Middle frontal gyrus (tissue), 1 donor: Measurements from ENCODE around the gene LCN2.

ENCODE experiments used
- DNase-seq: peaks from one replicate; pipeline ENCODE4 v3.0.0-alpha.2; 2015; ENCODE audit warnings: low spot score; ENCODE audit errors: extremely low spot score

Gene LCN2

DNA sequence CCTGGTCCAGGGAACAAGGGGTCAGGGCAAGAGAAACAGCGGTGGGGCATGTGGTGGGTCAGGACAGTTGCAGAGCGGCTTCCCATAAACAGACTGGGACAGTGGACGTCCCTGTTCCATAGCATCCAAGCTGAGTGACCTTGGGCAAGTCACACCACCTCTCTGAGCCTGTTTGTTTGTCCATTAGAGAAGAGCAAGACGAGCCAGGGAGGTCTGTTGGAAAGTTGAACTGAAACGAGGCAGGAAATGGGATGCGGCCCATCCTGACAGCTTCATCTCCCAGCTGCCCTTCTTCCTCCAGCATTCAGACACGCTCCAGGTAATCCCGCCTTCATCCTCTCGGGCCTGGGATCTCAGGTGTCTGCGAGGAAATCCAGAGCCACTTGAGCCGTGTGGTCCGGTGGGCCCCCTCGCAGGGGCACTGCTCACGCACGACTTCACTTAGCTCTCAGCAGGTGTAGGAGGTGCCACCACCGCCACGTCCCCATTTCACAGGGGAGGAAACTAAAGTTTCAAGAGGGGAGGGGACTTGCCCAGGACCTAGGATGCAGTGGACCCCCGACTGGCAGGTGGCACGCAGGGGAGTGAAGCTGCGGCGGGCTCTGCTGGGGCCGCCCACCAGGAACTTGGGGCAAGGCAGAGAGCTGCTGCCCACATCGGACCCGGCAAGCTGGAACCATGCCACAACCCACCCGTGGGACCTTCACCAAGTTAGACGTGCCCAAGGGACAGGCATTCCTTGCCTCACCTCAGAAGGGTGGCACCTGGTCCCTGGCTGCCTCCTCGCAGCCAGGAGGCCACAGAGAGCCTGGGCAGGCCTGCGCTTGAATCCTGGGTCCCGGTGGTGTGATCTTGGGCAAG, 34.7 kb upstream of the LCN2 start:
- DNase-seq = no peak

DNA sequence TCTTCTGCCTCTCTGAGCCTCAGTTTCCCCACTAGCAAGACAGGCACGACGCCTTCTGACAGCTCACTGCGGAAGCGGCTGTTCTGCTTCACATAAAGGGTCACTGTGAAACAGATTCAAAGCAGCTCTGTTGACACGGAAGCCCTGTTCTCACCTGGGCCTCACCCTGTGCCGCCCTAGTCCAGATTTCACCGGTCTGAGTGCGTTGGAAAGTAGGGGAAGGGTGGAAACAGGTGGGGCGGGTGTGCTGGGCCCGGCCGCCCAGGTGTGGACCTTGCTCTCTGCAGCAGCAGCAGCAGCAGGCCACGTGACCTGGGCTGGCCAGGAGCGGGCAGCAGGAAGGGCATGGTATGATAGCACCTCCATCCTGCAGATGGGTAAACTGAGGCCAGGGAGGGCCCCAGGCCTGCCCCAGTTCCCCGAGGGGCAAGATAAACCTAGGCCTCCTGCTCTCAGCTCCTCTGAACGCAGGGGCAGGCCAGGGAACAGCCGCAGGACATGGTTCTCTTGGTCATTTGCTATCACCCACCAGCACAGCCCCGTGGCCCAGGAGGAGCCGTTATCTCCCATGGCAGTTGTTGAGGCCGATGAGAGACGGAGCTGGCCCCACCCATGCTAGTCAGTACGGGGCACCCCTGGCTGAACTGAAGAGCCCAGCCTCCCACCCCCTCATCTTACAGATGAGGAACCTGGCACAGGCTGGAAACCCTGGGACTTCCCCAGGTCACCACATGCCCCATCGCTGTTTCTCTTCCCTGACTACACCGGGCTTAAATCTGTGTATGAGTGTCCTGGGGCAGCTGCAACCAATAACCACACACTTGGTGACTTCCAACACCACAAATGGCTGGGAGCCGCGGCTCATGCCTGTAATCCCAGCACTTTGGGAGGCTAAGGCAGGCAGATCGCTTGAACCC, 33.8 kb upstream of the LCN2 start:
- no peak for DNase-seq

- DNase-seq = no peak
Observed at GRCh38 chr9:128116104-128117083, 32.9 kb upstream of the LCN2 start.

- peak; percentile 92 for DNase-seq
Observed at GRCh38 chr9:128117613-128118471, 31.4 kb upstream of the LCN2 start.

DNA sequence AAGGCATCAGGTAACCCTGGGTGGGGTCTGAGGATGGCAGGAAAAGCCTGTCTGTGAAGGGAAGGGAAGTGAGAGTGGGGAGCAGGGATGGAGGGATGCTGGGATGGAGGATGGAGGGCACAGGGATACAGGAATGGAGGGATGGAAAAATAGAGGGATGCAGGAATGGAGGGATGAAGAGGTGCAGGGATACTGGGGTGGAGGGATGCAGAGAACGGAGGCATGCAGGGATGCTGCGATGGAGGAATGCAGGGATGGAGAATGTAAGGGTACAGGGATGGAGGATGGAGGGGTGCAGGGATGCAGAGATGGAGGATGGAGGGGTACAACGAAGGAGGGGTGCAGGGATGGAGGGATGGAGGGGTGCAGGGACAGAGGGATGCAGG, 30.8 kb upstream of the LCN2 start:
- no peak for DNase-seq

- no peak for DNase-seq
Observed at GRCh38 chr9:128118971-128119665, 30.1 kb upstream of the LCN2 start.

- no peak for DNase-seq
Observed at GRCh38 chr9:128120061-128120740, 29.1 kb upstream of the LCN2 start.

GRCh38 chr9:128120741-128121465, 28.4 kb upstream of the LCN2 start:
- no peak for DNase-seq

DNA sequence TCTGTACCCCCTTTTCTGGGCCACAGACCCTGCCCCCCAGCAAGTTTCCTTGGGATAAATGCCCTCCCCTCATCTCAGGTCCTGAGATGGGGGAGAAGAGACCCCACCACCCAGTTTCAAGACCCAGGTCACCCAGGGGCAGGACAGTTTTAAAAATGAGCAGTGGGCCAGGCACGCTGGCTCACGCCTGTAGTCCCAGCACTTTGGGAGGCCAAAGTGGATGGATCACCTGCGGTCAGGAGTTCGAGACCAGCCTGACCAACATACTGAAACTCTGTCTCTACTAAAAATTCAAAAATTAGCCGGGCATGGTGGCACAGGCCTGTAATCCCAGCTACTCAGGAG, 27.8 kb upstream of the LCN2 start:
- no peak for DNase-seq

DNA sequence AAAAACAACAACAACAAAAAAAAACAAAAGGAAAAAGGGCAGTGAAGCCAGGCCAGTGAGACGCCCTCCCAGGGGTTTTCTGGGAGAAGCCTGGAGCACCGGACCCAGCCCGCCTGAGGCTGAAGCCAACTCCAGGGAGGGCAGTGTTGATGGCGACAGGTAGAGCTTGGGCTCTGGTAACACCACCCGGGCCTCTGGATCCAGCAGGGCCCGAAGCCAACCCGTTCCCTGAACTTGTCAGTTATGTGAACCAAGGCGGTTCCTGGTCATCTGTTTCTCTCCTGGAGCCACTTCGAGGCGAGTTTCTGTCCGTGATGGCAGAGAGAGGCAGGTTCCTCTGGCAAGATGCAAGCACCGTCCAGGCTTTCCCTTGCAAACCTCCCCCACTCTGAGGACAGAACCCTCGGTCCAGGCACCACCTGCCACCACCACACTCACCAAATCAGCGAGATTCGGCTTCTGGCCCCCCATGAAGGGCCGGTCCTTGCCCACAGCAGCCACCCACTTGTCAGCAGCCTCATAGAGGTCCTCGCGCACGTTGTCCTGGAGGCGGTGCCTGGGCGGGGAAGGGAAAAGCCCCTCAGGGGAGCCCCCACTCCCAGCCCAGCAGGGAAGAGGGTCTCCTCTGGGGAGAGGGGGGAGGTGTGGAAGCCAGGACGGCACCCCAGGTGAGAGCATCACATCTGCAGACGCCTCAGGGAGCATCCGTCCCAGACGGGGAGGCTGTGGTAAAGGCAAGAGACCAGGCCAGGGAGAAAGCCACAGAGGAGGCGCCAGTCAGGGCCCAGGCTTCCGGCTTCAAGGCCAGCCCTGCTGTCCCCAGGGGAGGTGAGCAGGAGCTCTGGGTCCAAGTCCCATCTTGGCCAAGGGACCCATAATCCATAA, 27.1 kb upstream of the LCN2 start:
- DNase-seq = no peak

DNA sequence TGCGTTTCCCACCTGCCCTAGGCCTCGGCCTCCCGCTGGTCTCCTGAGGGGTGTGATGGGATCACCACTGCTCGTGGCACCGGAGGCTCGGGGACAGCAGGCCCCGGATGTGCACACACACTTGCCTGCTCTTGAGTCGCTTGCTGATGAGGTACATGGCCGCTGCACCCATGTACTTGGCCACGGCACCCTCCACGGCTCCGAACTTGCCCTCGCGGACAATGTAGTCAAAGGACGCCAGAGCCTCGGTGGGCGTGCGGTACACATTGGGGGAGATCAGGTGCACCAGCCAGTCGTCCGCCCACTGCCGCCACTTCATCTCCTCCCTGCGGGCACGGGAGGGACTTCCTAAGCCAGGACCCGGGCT, 26.5 kb upstream of the LCN2 start:
- no peak for DNase-seq

DNA sequence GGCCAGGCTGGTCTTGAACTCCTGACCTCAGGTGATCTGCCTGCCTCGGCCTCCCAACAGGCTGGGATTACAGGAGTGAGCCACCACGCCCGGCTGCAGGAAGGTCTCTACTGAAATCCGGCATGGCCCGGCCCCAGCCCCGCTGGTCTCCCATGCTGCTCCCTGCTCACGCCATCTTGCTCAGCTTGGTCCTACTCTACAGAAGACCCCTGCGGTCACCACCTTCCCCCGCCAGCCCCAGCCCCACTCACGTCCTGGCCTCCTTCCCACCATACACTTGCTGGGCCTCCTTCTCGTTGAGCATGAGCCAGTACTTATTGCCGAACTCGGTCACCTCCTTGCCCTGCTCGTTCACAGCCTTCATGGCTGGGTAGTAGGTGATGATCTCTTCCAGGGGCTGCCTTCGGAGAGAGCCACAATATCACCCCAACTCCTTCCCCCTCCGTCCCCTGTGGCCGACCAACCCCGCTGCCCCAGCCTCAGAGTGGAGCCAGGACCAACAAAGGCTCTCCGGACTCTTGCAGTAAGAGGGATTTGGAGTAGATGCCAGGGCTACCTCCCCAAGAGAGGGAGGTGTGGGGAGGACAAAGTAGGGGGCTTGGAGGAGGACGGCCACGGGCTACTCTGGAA, 25.7 kb upstream of the LCN2 start:
- no peak for DNase-seq

DNA sequence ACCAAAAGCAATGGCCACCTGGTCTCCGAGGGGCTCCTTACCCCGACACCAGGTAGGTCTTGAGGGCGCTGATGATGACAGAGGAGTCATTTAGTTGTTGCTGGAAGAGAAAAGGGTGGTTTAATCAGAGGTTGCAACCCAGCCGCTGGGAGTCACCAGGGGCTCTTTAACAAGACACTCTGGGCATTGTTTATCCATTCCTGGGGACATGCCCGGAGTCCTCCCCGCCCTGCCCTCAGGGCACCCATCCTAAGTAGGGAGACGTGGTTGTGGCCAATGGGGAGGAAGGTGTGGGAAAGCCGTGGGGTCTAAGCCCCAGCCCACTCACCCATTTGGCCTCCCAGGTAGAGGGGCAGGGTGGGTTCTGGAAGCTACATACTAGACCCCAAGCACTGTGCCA, 24.8 kb upstream of the LCN2 start:
- DNase-seq = no peak

DNA sequence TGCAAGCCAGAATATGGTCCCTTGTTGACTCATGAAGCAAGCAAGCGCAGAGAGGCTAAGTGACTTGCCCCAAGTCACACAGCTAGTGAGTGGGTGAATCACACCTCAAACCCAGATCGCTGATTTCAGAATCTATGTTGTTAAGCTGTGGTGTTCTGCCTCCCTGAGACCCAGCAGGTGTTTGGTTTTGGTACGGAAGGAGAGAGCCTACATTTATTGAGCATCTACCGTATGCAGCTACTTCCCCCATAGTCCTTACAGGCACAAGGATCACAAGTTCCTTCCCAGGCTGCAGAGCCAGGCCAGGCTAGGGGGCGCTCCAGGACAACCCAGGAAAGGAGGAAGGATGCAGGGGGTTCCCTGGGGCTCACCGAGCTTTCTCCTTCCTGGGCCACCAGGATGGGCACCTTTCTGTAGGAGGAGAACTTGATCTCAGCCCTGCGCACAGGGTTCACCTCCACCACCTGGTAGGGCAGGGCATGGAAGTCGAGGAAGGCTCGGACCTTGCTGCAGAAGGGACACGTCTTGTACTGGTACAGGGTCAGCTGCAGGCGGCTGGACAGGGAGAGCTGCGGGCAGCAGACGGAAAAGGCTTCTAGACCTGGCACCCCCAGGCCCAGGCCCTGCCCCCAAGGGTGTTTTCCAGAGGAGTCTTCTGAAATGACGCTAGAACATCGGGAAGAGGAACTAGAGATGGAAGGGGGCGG, 24.2 kb upstream of the LCN2 start:
- DNase-seq = no peak

DNA sequence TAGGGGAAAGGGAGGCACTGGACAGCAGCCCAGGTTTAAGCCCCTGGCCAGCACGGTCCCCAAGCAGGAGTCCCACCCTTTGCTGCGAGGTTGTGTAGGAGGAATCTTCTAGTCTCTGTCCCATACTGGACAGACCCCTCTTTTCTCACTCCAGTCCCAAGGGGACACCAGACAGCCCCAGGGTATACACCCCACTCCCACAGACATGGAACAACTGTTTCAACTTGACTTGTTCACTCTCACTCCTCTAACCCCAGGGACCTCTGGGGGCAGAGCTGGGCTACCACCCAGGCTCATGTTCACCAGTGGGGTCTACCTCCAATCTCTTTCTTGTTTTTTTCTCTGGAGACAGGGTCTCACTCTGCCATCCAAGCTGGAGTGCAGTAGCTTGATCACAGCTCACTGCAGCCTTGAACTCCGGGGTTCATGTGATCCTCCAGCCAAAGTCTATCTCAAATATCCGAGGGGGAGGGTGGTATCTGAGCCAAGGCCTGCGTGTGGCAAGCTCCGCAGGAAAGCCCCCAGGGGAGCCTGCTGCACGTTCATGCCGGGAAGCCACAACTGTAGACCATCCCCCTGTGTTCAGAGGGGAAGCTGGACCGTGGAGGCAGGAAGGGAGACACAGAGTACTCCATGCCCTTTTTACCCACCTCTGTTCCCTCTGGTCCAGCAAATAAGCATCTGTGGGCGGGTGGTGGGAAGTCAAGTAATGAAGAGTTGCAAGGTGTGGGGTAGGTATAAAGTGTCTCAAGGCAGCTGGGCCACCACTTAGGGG, 23.5 kb upstream of the LCN2 start:
- DNase-seq = no peak

DNA sequence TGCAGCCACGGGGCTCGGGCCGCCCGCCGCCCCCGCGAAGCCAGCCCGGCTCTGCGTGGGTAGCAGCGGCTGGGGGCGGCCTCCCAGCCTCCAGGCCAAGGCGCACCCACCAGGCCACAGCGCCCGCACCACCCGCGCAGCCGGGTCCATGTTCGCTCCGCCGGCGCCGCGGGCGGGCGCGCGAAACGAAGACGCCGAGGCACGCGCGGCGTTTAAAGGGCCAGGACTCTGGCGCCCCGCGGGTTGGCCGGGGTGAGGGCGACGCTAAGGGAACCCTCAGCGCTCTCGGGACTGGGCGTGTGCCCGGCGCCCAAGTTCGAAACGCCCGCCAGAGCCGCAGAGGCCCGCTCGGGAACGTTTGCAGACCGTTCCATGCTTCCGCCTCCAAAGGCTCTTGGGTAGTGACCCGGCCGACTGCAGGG, 21.7 kb upstream of the LCN2 start, which contains the start of gene PTGES2:
Gene PTGES2, minus strand, starts transcription at position 162 of the 422 bp plus-strand sequence. Its CDS starts 12 bp downstream, at position 150.
- DNase-seq = peak; percentile 84
